ENCODE data around the gene C11orf71.

GRCh38 chr11:114353443-114353842 lies 46.9 kb downstream of the C11orf71 start:
- TF ChIP-seq CTCF (IDR thresholded peaks at IDR 0.05): no peak
- no peak for TF ChIP-seq POLR2A (IDR thresholded peaks at IDR 0.05)

All from esophagus squamous epithelium (tissue), 4 donors.